Measurements from ENCODE around the gene ATL3. TPM values are rescaled to one million over a fixed set of nuclear protein-coding genes. Genes with fewer than 3 reads are reported as not detected.

The ATL3 gene
- polyA plus RNA-seq, 1 donor from 2014 or later = 4.0 TPM

GRCh38 chr11:63673579-63673978 is 2.4 kb upstream of the ATL3 start:
- Histone ChIP-seq H4K20me1 (ENCODE audit: insufficient read depth) (no peaks in the 10 kb centered on the region), H2AFZ (ENCODE audit: low read depth, low read length) (no peak overlapping the region), H3K4me2 (ENCODE audit: low read length) (no peak overlapping the region), H3K36me3 (ENCODE audit: insufficient read depth, low read length) (no peaks in the 10 kb centered on the region), H3K4me3 (ENCODE audit: low read length) (no peak overlapping the region), H3K9me2 (ENCODE audit: insufficient read depth, low read length) (no peaks in the 10 kb centered on the region), H3F3A (ENCODE audit: insufficient read depth, low read length, poor library complexity, severe bottlenecking) (no peaks in the 10 kb centered on the region), H3K27ac (ENCODE audit: low read length) (no peak overlapping the region), H3K9me3 (ENCODE audit: low read length) (no peaks in the 10 kb centered on the region), H3K9ac (ENCODE audit: low read length) (no peak overlapping the region), H3K27me3 (ENCODE audit: insufficient read depth, low read depth, low read length) (peaks cover 22% of the 10 kb centered on the region), H3K79me2 (replicated peaks; ENCODE audit: insufficient read depth, low read length) (no peaks in the 10 kb centered on the region)
- TF ChIP-seq POLR2AphosphoS5 (IDR thresholded peaks at IDR 0.05) (no peak), EZH2 (IDR thresholded peaks at IDR 0.05; ENCODE audit: borderline replicate concordance, insufficient read depth, low read length, poor library complexity, severe bottlenecking) (no peak), EP300 (conservative IDR thresholded peaks at IDR 0.05; ENCODE audit: poor library complexity, severe bottlenecking) (no peak), CTCF (IDR thresholded peaks at IDR 0.05; ENCODE audit: poor library complexity, severe bottlenecking) (no peak), MXI1 (conservative IDR thresholded peaks at IDR 0.05; ENCODE audit: poor library complexity, severe bottlenecking) (no peak), SMC3 (conservative IDR thresholded peaks at IDR 0.05; ENCODE audit: poor library complexity) (no peak), RAD21 (conservative IDR thresholded peaks at IDR 0.05) (no peak), TAF1 (IDR thresholded peaks at IDR 0.05; ENCODE audit: low read depth) (no peak), REST (IDR thresholded peaks at IDR 0.05; ENCODE audit: borderline replicate concordance) (no peak)

GRCh38 chr11:63672936-63673539 is 1.9 kb upstream of the ATL3 start:
- Histone ChIP-seq H3K27me3 (ENCODE audit: insufficient read depth, low read depth, low read length) (peaks cover 22% of the 10 kb centered on the region), H3K79me2 (replicated peaks; ENCODE audit: insufficient read depth, low read length) (no peaks in the 10 kb centered on the region), H3K9me2 (ENCODE audit: insufficient read depth, low read length) (no peaks in the 10 kb centered on the region), H3K9ac (ENCODE audit: low read length) (no peak overlapping the region), H3K4me3 (ENCODE audit: low read length) (no peak overlapping the region), H3K4me2 (ENCODE audit: low read length) (no peak overlapping the region), H3F3A (ENCODE audit: insufficient read depth, low read length, poor library complexity, severe bottlenecking) (no peaks in the 10 kb centered on the region), H2AFZ (ENCODE audit: low read depth, low read length) (no peak overlapping the region), H3K9me3 (ENCODE audit: low read length) (no peaks in the 10 kb centered on the region), H4K20me1 (ENCODE audit: insufficient read depth) (no peaks in the 10 kb centered on the region), H3K27ac (ENCODE audit: low read length) (no peak overlapping the region), H3K36me3 (ENCODE audit: insufficient read depth, low read length) (no peaks in the 10 kb centered on the region)
- no peak for TF ChIP-seq POLR2AphosphoS5 (IDR thresholded peaks at IDR 0.05)
- TF ChIP-seq MXI1 (conservative IDR thresholded peaks at IDR 0.05; ENCODE audit: poor library complexity, severe bottlenecking) = no peak
- TF ChIP-seq EP300 (conservative IDR thresholded peaks at IDR 0.05; ENCODE audit: poor library complexity, severe bottlenecking) = no peak
- no peak for TF ChIP-seq CTCF (IDR thresholded peaks at IDR 0.05; ENCODE audit: poor library complexity, severe bottlenecking)
- no peak for TF ChIP-seq SMC3 (conservative IDR thresholded peaks at IDR 0.05; ENCODE audit: poor library complexity)
- TF ChIP-seq EZH2 (IDR thresholded peaks at IDR 0.05; ENCODE audit: borderline replicate concordance, insufficient read depth, low read length, poor library complexity, severe bottlenecking) = no peak
- no peak for TF ChIP-seq REST (IDR thresholded peaks at IDR 0.05; ENCODE audit: borderline replicate concordance)
- TF ChIP-seq RAD21 (conservative IDR thresholded peaks at IDR 0.05) = no peak
- TF ChIP-seq TAF1 (IDR thresholded peaks at IDR 0.05; ENCODE audit: low read depth) = no peak

Measured in neural cell (in vitro differentiated cells).